Measurements from ENCODE around the gene RFNG.

DNA sequence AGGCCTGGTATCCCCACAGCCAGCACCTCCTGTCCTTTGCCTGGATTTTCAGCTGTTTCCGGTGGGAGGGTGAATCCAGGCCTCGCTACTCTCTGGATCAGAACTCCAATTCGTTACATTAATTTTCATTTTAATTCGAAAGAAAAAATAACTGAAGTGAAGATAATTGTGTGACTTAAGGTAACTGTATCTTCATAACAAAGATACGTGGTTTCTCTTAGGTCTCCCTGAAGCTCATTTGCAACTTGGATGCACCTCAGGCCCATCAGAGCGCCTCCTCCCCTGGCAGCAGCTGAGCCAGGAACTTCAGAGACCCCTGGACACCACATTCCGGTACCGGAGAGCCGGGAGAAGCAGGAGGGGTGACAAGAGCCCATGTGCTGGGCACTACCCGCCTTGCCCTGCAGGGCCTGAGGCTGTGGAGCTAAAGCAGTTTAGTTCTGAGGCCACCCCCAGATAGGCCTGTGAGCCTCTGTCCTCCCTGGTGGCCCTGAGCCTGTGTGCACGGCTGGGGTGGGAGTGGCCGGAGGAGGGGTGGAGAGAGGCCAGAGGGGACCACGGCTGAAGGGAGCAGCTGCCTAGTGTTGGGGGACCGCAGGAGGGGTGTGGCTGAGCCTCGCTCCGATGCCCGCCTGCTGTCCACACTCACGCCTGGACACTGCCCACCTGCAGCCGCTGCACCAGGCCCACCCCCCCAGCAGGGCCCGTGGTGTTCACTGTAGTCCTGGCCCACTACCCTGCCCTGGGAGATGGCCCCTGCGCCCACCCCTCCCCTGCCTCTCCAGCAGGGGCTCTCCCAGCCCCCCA lies 25.4 kb upstream of the RFNG start:
- no peak for TF ChIP-seq POLR2A (IDR thresholded peaks at IDR 0.05)
- TF ChIP-seq, protein P1, sequence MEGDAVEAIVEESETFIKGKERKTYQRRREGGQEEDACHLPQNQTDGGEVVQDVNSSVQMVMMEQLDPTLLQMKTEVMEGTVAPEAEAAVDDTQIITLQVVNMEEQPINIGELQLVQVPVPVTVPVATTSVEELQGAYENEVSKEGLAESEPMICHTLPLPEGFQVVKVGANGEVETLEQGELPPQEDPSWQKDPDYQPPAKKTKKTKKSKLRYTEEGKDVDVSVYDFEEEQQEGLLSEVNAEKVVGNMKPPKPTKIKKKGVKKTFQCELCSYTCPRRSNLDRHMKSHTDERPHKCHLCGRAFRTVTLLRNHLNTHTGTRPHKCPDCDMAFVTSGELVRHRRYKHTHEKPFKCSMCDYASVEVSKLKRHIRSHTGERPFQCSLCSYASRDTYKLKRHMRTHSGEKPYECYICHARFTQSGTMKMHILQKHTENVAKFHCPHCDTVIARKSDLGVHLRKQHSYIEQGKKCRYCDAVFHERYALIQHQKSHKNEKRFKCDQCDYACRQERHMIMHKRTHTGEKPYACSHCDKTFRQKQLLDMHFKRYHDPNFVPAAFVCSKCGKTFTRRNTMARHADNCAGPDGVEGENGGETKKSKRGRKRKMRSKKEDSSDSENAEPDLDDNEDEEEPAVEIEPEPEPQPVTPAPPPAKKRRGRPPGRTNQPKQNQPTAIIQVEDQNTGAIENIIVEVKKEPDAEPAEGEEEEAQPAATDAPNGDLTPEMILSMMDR (IDR thresholded peaks at IDR 0.05): peak in 2 of 3 experiments; percentile 10 to 14

All from testis (tissue), 2 donors.